PC-9 (cell line): ENCODE results near the gene RALGPS2.

ENCODE experiments used
- EZH2 ChIP-seq: fragments of 200-600 bp; sonication (generic); IDR thresholded peaks from 2 replicates; pipeline ENCODE4 v1.8.0; 2017; ENCODE audit warnings: antibody characterized with exemption, low read depth
- TF ChIP-seq, protein P1 (sequence below): fragments of 200-600 bp; sonication (generic); conservative IDR thresholded peaks from 2 replicates; pipeline ENCODE4 v1.6.1; 2017; ENCODE audit warnings: mixed run types, antibody characterized with exemption, mild to moderate bottlenecking, moderate library complexity

- TF ChIP-seq, protein P1, sequence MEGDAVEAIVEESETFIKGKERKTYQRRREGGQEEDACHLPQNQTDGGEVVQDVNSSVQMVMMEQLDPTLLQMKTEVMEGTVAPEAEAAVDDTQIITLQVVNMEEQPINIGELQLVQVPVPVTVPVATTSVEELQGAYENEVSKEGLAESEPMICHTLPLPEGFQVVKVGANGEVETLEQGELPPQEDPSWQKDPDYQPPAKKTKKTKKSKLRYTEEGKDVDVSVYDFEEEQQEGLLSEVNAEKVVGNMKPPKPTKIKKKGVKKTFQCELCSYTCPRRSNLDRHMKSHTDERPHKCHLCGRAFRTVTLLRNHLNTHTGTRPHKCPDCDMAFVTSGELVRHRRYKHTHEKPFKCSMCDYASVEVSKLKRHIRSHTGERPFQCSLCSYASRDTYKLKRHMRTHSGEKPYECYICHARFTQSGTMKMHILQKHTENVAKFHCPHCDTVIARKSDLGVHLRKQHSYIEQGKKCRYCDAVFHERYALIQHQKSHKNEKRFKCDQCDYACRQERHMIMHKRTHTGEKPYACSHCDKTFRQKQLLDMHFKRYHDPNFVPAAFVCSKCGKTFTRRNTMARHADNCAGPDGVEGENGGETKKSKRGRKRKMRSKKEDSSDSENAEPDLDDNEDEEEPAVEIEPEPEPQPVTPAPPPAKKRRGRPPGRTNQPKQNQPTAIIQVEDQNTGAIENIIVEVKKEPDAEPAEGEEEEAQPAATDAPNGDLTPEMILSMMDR: no peak
- TF ChIP-seq EZH2: no peak
Observed at GRCh38 chr1:178870221-178870620, 145.2 kb downstream of the RALGPS2 start.
